ENCODE data around the gene DTNA. TPM values are rescaled to one million over a fixed set of nuclear protein-coding genes. Genes with fewer than 3 reads are reported as not detected.

Gene DTNA
- total RNA-seq, 1 experiment from 2014 or later, result not detected

DNA sequence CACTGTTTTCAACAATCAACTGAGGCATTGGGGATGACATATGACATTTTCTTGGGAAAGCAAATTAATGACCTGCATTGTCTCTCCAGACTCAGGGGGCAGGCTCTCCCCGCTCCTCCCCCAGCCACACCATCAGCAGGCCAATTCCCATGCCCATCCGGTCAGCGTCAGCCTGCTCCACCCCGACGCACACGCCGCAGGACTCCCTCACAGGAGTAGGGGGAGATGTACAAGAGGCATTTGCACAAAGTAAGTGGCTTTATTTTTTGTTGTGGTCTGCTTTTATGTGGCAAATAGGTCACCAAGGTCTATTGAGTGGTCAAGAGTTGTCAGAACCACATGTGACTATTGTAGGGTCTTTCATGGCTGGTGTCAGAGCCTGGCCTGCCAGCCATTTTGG lies 165.1 kb downstream of the DTNA start:
- TF ChIP-seq, protein P1, sequence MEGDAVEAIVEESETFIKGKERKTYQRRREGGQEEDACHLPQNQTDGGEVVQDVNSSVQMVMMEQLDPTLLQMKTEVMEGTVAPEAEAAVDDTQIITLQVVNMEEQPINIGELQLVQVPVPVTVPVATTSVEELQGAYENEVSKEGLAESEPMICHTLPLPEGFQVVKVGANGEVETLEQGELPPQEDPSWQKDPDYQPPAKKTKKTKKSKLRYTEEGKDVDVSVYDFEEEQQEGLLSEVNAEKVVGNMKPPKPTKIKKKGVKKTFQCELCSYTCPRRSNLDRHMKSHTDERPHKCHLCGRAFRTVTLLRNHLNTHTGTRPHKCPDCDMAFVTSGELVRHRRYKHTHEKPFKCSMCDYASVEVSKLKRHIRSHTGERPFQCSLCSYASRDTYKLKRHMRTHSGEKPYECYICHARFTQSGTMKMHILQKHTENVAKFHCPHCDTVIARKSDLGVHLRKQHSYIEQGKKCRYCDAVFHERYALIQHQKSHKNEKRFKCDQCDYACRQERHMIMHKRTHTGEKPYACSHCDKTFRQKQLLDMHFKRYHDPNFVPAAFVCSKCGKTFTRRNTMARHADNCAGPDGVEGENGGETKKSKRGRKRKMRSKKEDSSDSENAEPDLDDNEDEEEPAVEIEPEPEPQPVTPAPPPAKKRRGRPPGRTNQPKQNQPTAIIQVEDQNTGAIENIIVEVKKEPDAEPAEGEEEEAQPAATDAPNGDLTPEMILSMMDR (IDR thresholded peaks at IDR 0.05; ENCODE audit: unreplicated experiment), result no peak
- POLR2A ChIA-PET, result no interaction called here
- Mint-ChIP-seq H3K27me3 (ENCODE audit: insufficient read depth, unreplicated experiment) (peaks cover 11% of the 10 kb centered on the region), H3K4me3 (ENCODE audit: unreplicated experiment) (no peak overlapping the region), H3K36me3 (ENCODE audit: insufficient read depth, unreplicated experiment) (no peaks in the 10 kb centered on the region), H3K9me3 (ENCODE audit: unreplicated experiment) (no peaks in the 10 kb centered on the region), H3K27ac (ENCODE audit: low read depth, unreplicated experiment) (no peak overlapping the region), H3K4me1 (ENCODE audit: insufficient read depth, unreplicated experiment) (no peaks in the 10 kb centered on the region)
- DNase-seq (ENCODE audit: unreplicated experiment), result no peak
- BruUV-seq (replicated peaks), result no TSS peak
- CTCF ChIA-PET, result interaction anchor here (1.0 kb wide), 1 partner anchor 268 kb away, joined by 4 read pairs; no protein-coding TSS in a partner anchor
- intact Hi-C loops (cut with micrococcal nuclease), result no loop called here

DNA sequence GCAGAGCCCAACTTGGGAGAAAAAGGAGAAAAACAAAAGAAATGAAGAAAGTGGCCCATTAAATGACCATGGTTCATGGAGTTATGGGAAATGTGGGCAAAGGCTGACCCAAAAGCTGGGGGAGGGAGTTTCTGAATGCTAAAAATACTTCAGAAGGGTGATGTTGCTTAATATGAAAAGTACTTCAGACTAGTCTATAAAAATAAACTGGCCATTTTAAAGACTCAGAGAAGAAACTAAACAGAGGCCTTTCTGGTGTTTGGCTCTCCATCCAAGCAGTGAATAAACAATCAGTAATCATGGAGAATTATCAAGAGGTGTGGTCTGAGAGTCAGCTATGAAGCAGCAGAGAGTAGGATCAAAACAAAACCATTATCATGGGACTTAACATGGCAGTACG lies 170.3 kb downstream of the DTNA start:
- Mint-ChIP-seq H3K9me3 (ENCODE audit: unreplicated experiment) (no peaks in the 10 kb centered on the region), H3K36me3 (ENCODE audit: insufficient read depth, unreplicated experiment) (peaks cover 6% of the 10 kb centered on the region), H3K4me1 (ENCODE audit: insufficient read depth, unreplicated experiment) (no peaks in the 10 kb centered on the region), H3K27me3 (ENCODE audit: insufficient read depth, unreplicated experiment) (peaks cover 11% of the 10 kb centered on the region), H3K4me3 (ENCODE audit: unreplicated experiment) (no peak overlapping the region), H3K27ac (ENCODE audit: low read depth, unreplicated experiment) (no peak overlapping the region)
- DNase-seq (ENCODE audit: unreplicated experiment), result no peak
- CTCF ChIA-PET, result interaction anchor here (0.6 to 2.1 kb wide), 8 partner anchors 14 to 287 kb away, joined by 3 to 15 read pairs (median 4); no protein-coding TSS in a partner anchor
- BruUV-seq (replicated peaks), result no TSS peak
- TF ChIP-seq, protein P1 (IDR thresholded peaks at IDR 0.05; ENCODE audit: unreplicated experiment), result no peak
- intact Hi-C loops (cut with micrococcal nuclease), result loop anchor here (5.0 kb wide), 1 partner anchor 262 kb away; no protein-coding TSS in a partner anchor
- POLR2A ChIA-PET, result interaction anchor here (0.6 kb wide), 1 partner anchor 98 kb away, joined by 3 read pairs; no protein-coding TSS in a partner anchor

DNA sequence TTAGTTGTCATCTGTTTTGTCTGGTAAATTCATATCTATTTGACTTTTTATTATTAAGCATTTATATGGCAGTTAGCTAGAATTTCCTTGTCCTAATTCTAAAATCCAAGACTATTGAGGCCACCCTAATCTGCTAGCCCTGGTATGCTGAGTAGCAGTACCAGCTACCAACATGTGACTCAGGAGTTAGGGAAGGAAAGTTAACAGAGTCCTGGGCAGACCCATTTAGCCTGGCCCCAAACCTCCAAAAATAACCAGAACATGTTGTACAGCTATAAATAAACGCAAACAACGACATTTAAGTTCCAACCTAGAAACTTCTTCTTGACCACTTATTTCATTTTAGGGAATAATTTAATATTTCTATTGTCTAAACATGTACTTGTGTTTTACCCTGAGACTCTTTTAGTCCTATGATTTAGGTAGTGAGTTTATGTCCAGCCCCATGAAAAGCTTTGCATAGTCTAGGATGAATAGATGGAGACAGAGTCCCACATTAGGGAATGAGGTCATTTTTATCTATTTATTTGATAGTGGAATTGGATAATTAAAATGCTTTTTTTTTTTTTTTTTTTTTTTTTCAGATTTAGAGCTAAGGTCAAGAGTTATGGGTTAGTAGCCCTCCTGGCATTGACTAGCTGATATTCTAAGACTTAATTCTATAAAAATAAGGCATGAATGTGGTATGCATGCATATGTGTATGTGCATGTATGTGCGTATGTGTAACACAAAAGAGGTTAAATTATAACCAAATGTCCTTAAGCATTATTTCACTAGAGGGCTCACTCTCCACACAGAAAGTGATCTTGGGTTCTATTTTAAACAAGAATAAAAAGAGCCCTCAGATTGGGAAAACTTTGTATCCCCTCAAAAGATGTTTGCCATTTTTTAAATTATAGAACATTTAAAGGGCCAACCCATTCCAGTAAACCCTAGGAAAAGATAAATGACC lies 171.1 kb downstream of the DTNA start:
- TF ChIP-seq, protein P1 (IDR thresholded peaks at IDR 0.05; ENCODE audit: unreplicated experiment), result peak; percentile 17
- Mint-ChIP-seq H3K4me3 (ENCODE audit: unreplicated experiment) (no peak overlapping the region), H3K36me3 (ENCODE audit: insufficient read depth, unreplicated experiment) (peaks cover 6% of the 10 kb centered on the region), H3K4me1 (ENCODE audit: insufficient read depth, unreplicated experiment) (no peaks in the 10 kb centered on the region), H3K9me3 (ENCODE audit: unreplicated experiment) (no peaks in the 10 kb centered on the region), H3K27ac (ENCODE audit: low read depth, unreplicated experiment) (no peak overlapping the region), H3K27me3 (ENCODE audit: insufficient read depth, unreplicated experiment) (peaks cover 4% of the 10 kb centered on the region)
- intact Hi-C loops (cut with micrococcal nuclease), result loop anchor here (5.0 kb wide), 1 partner anchor 261 kb away; no protein-coding TSS in a partner anchor
- DNase-seq (ENCODE audit: unreplicated experiment), result peak; percentile 18
- no TSS peak for BruUV-seq (replicated peaks)
- ChIA-PET CTCF (interaction anchor here (0.6 to 2.1 kb wide), 14 partner anchors 15 to 499 kb away, joined by 3 to 15 read pairs (median 4); no protein-coding TSS in a partner anchor), POLR2A (no interaction called here)

DNA sequence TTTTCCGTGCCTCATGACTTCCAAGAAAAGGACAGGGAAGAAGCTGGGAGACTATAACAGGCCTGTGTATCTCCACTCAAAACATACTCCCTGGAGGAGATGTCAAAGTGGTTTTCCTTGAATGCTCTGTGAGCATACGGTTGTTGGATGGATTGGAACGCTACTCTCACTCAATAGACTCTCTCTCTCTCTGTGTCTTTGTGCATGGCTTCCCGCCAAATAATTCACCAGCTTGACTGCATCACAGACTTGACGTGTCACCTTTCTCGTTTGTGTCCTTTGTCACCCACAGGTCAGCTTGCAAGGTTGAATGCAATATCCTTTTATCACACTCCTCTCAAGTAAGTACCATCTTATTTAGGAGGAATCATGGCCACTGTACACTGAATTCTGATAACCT lies 174.3 kb downstream of the DTNA start:
- no peaks in the 10 kb centered on the region for H3K4me1 Mint-ChIP-seq (ENCODE audit: insufficient read depth, unreplicated experiment)
- no peaks in the 10 kb centered on the region for H3K9me3 Mint-ChIP-seq (ENCODE audit: unreplicated experiment)
- no TSS peak for BruUV-seq (replicated peaks)
- POLR2A ChIA-PET, result no interaction called here
- no peak overlapping the region for H3K4me3 Mint-ChIP-seq (ENCODE audit: unreplicated experiment)
- no peak for DNase-seq (ENCODE audit: unreplicated experiment)
- intact Hi-C loops (cut with micrococcal nuclease), result loop anchor here (5.0 kb wide), 1 partner anchor 258 kb away; no protein-coding TSS in a partner anchor
- TF ChIP-seq, protein P1 (IDR thresholded peaks at IDR 0.05; ENCODE audit: unreplicated experiment), result no peak
- H3K27me3 Mint-ChIP-seq (ENCODE audit: insufficient read depth, unreplicated experiment), result no peaks in the 10 kb centered on the region
- no peak overlapping the region for H3K27ac Mint-ChIP-seq (ENCODE audit: low read depth, unreplicated experiment)
- peaks cover 6% of the 10 kb centered on the region for H3K36me3 Mint-ChIP-seq (ENCODE audit: insufficient read depth, unreplicated experiment)
- CTCF ChIA-PET, result interaction anchor here (1.2 to 2.1 kb wide), 2 partner anchors 16 to 19 kb away, joined by 3 to 7 read pairs; no protein-coding TSS in a partner anchor
